ENCODE results near the gene ZNF496.

Gene ZNF496

DNA sequence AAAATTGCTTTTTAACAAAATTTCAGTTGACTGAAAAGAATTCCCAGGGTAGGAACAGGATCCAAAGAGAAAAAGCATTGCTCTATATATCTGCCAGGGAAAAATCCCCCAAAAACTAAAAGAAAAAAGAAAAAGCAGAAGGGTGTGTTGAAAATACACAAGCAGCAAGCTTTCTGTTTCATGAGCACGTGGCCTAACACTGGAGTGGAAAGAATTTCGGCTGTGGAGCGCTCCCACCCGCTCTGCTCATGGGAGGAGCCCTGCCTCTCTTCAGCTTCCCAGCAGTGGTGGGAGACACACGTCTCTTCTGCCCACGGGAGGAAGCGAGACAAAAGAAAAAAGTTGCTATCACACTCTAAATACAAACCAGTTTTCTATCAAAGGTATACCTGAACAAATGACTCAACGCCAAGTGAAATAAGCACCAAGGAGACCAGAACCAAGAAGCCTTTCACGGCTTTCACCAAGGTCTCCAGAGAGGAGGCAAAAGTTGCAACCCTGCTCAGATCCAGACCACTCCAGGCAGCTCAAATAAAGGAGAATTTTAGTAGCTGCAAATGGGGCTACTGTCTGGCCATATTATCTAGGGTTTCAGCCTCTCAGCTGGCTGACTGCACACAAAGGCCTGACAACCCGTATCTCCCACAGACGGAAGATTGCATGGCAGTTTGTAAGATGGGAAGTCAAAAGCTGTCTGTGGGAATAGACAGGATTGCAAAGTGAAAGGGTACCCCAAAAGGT lies 29.5 kb upstream of the ZNF496 start:
- Histone ChIP-seq H4K5ac (ENCODE audit: low read length) (no peak overlapping the region), H3K18ac (ENCODE audit: low read length) (no peak overlapping the region), H3K79me2 (ENCODE audit: control insufficient read depth, insufficient read depth, low read length) (no peaks in the 10 kb centered on the region), H2BK15ac (replicated peaks; ENCODE audit: low read depth) (no peak overlapping the region), H4K8ac (ENCODE audit: low read depth, low read length) (no peak overlapping the region), H3K4me3 (ENCODE audit: low read length) (no peak overlapping the region), H3K4ac (ENCODE audit: low read depth, low read length) (no peak overlapping the region), H2BK5ac (ENCODE audit: low read length) (no peak overlapping the region), H3K4me1 (ENCODE audit: control insufficient read depth, low read depth, low read length) (peaks cover 9% of the 10 kb centered on the region), H2BK120ac (ENCODE audit: low read depth, low read length) (no peak overlapping the region), H3K27ac (ENCODE audit: low read depth, low read length) (no peak overlapping the region), H3K56ac (ENCODE audit: low read length) (peak overlapping the region; percentile 56), H3K36me3 (ENCODE audit: control insufficient read depth, insufficient read depth, low read length) (no peaks in the 10 kb centered on the region), H3K27me3 (ENCODE audit: insufficient read depth, low read length, poor library complexity) (no peaks in the 10 kb centered on the region), H3K4me2 (ENCODE audit: low read length) (no peak overlapping the region), H3K9ac (ENCODE audit: low read length) (no peak overlapping the region), H3K23ac (ENCODE audit: low read length) (no peak overlapping the region), H2AK5ac (ENCODE audit: low read length) (no peak overlapping the region), H3K79me1 (ENCODE audit: low read length) (no peaks in the 10 kb centered on the region)
- no peak for DNase-seq
- no CpG with 5 or more reads among the region's 11 CpGs for WGBS (ENCODE audit: extremely low coverage, insufficient coverage, low lambda C conversion rate)

DNA sequence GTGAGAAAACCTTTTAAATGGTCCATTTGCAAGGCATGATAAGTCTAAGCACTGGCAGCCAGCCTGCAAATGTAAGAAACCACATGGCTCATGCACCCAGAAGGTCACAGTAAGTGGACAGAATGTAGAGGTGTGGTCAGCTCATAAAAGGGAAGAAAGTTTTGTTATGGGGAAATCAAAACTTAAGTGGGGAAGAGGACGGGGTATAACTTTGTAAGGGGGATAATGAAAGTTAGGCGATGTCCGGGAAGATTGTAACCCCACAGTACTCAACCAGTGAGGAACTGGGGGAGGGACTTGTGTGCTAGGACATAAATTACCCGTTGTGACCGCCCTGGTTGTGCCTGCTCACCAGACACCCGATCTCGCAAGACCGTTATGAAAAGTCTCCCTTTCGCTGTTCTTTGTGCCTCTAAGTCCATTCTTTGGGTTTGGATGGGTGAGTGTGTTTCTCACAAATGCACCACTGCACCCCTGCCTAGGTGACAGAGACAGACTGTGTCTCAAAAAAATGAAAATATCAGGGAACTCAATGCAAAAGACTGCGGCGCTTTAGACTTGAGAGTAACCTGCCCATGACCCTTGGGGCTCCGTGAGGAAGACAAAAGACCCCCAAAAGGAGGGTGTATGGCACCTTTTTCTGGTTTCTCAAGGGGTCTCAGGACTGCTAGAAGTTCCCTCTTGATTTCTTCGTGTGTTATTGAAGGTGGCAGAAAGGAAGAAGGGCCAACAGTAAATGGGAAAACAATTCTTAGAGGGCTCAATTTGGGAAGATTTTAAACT lies 28.6 kb upstream of the ZNF496 start:
- no peak overlapping the region for H3K4ac ChIP-seq (ENCODE audit: low read depth, low read length)
- peaks cover 9% of the 10 kb centered on the region for H3K4me1 ChIP-seq (ENCODE audit: control insufficient read depth, low read depth, low read length)
- no peaks in the 10 kb centered on the region for H3K36me3 ChIP-seq (ENCODE audit: control insufficient read depth, insufficient read depth, low read length)
- H3K4me3 ChIP-seq (ENCODE audit: low read length) = no peak overlapping the region
- H3K27ac ChIP-seq (ENCODE audit: low read depth, low read length) = no peak overlapping the region
- H3K18ac ChIP-seq (ENCODE audit: low read length) = no peak overlapping the region
- no peak for DNase-seq
- no peak overlapping the region for H2BK5ac ChIP-seq (ENCODE audit: low read length)
- H2BK15ac ChIP-seq (replicated peaks; ENCODE audit: low read depth) = no peak overlapping the region
- no peak overlapping the region for H3K4me2 ChIP-seq (ENCODE audit: low read length)
- H3K23ac ChIP-seq (ENCODE audit: low read length) = no peak overlapping the region
- H3K56ac ChIP-seq (ENCODE audit: low read length) = no peak overlapping the region
- peak overlapping the region; percentile 14 for H4K8ac ChIP-seq (ENCODE audit: low read depth, low read length)
- H3K79me1 ChIP-seq (ENCODE audit: low read length) = no peaks in the 10 kb centered on the region
- no peak overlapping the region for H4K5ac ChIP-seq (ENCODE audit: low read length)
- H3K27me3 ChIP-seq (ENCODE audit: insufficient read depth, low read length, poor library complexity) = no peaks in the 10 kb centered on the region
- no peak overlapping the region for H2BK120ac ChIP-seq (ENCODE audit: low read depth, low read length)
- no CpG with 5 or more reads among the region's 13 CpGs for WGBS (ENCODE audit: extremely low coverage, insufficient coverage, low lambda C conversion rate)
- H2AK5ac ChIP-seq (ENCODE audit: low read length) = no peak overlapping the region
- H3K9ac ChIP-seq (ENCODE audit: low read length) = no peak overlapping the region
- no peaks in the 10 kb centered on the region for H3K79me2 ChIP-seq (ENCODE audit: control insufficient read depth, insufficient read depth, low read length)

DNA sequence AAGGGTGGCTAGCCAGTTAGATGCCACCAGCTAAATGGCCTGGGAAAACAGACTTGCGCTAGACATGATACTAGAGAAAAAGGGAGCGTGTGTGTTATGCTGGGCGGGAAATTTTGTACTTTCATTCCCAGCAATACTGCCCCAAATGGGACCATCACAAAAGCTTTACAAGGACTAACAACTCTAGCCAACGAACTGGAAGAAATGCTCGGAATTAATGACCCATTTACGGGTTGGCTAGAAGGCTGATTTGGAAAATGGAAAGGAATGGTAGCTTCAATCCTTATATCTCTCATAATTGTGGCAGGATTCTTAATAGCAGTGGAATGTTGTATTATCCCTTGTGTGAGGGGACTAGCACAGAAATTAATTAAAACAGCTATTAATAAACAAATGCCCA lies 27.9 kb upstream of the ZNF496 start:
- Histone ChIP-seq H2BK15ac (replicated peaks; ENCODE audit: low read depth) (no peak overlapping the region), H3K79me2 (ENCODE audit: control insufficient read depth, insufficient read depth, low read length) (no peaks in the 10 kb centered on the region), H3K79me1 (ENCODE audit: low read length) (no peaks in the 10 kb centered on the region), H3K9ac (ENCODE audit: low read length) (no peak overlapping the region), H2AK5ac (ENCODE audit: low read length) (no peak overlapping the region), H2BK5ac (ENCODE audit: low read length) (no peak overlapping the region), H3K23ac (ENCODE audit: low read length) (no peak overlapping the region), H4K5ac (ENCODE audit: low read length) (no peak overlapping the region), H3K27ac (ENCODE audit: low read depth, low read length) (no peak overlapping the region), H3K4me3 (ENCODE audit: low read length) (no peak overlapping the region), H3K4ac (ENCODE audit: low read depth, low read length) (no peak overlapping the region), H3K36me3 (ENCODE audit: control insufficient read depth, insufficient read depth, low read length) (no peaks in the 10 kb centered on the region), H2BK120ac (ENCODE audit: low read depth, low read length) (no peak overlapping the region), H3K56ac (ENCODE audit: low read length) (no peak overlapping the region), H3K18ac (ENCODE audit: low read length) (no peak overlapping the region), H3K4me1 (ENCODE audit: control insufficient read depth, low read depth, low read length) (peaks cover 9% of the 10 kb centered on the region), H4K8ac (ENCODE audit: low read depth, low read length) (no peak overlapping the region), H3K4me2 (ENCODE audit: low read length) (no peak overlapping the region), H3K27me3 (ENCODE audit: insufficient read depth, low read length, poor library complexity) (no peaks in the 10 kb centered on the region)
- no CpG with 5 or more reads among the region's 6 CpGs for WGBS (ENCODE audit: extremely low coverage, insufficient coverage, low lambda C conversion rate)
- no peak for DNase-seq

DNA sequence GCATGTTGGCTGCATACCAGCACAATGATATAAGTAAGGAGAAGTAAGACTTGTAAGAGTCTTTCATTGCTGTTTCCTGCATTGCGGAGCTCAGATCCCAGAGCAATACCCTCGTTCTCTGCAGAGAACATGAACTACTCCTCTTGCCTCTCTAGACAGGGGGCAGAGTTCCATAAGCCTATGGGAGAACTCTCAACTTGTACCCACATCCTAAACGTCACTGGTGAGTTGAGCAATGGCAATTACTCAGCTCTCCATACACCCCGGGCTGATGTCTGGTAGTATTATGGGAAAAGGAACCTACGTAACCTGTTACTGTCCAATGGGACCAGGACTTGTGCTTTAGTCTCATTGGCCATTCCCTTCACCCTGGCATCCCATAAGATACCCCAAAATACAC lies 27.3 kb upstream of the ZNF496 start:
- H3K4me2 ChIP-seq (ENCODE audit: low read length) = no peak overlapping the region
- H3K79me1 ChIP-seq (ENCODE audit: low read length) = no peaks in the 10 kb centered on the region
- H3K9ac ChIP-seq (ENCODE audit: low read length) = no peak overlapping the region
- H4K5ac ChIP-seq (ENCODE audit: low read length) = no peak overlapping the region
- H3K4me1 ChIP-seq (ENCODE audit: control insufficient read depth, low read depth, low read length) = peaks cover 9% of the 10 kb centered on the region
- H3K4ac ChIP-seq (ENCODE audit: low read depth, low read length) = no peak overlapping the region
- no peak overlapping the region for H3K4me3 ChIP-seq (ENCODE audit: low read length)
- no peak overlapping the region for H2AK5ac ChIP-seq (ENCODE audit: low read length)
- H2BK5ac ChIP-seq (ENCODE audit: low read length) = no peak overlapping the region
- no peak overlapping the region for H4K8ac ChIP-seq (ENCODE audit: low read depth, low read length)
- H3K23ac ChIP-seq (ENCODE audit: low read length) = no peak overlapping the region
- H3K36me3 ChIP-seq (ENCODE audit: control insufficient read depth, insufficient read depth, low read length) = no peaks in the 10 kb centered on the region
- H2BK15ac ChIP-seq (replicated peaks; ENCODE audit: low read depth) = no peak overlapping the region
- H2BK120ac ChIP-seq (ENCODE audit: low read depth, low read length) = no peak overlapping the region
- H3K27me3 ChIP-seq (ENCODE audit: insufficient read depth, low read length, poor library complexity) = no peaks in the 10 kb centered on the region
- no peak overlapping the region for H3K56ac ChIP-seq (ENCODE audit: low read length)
- WGBS (ENCODE audit: extremely low coverage, insufficient coverage, low lambda C conversion rate) = no CpG with 5 or more reads among the region's 5 CpGs
- H3K18ac ChIP-seq (ENCODE audit: low read length) = no peak overlapping the region
- no peak for DNase-seq
- H3K79me2 ChIP-seq (ENCODE audit: control insufficient read depth, insufficient read depth, low read length) = no peaks in the 10 kb centered on the region
- H3K27ac ChIP-seq (ENCODE audit: low read depth, low read length) = no peak overlapping the region

DNA sequence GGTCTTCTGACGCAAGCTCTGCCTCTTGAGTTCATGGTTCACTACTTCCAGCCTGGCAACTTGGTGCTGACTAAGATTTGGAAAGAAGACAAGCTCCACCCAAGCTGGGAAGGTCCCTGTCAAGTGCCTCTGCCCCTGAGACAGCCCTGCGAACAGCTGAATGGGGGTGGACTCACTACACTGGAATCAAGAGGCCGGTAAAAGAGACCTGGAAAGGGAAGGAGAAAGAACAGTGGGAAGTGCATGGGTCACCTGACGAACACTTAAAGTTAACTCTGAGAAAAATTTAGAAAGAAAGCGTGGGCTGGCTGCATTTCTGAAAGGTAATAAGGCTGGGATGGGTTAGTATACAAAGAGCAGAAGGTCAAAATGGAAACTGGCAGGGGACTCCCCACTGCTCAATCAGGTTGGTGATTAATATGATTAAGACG lies 26.1 kb upstream of the ZNF496 start:
- no peak overlapping the region for H3K27ac ChIP-seq (ENCODE audit: low read depth, low read length)
- H3K23ac ChIP-seq (ENCODE audit: low read length) = no peak overlapping the region
- H4K8ac ChIP-seq (ENCODE audit: low read depth, low read length) = no peak overlapping the region
- H3K79me1 ChIP-seq (ENCODE audit: low read length) = no peaks in the 10 kb centered on the region
- H3K27me3 ChIP-seq (ENCODE audit: insufficient read depth, low read length, poor library complexity) = no peaks in the 10 kb centered on the region
- no peak overlapping the region for H3K56ac ChIP-seq (ENCODE audit: low read length)
- no peak overlapping the region for H2BK5ac ChIP-seq (ENCODE audit: low read length)
- H3K4me1 ChIP-seq (ENCODE audit: control insufficient read depth, low read depth, low read length) = peaks cover 9% of the 10 kb centered on the region
- no peak overlapping the region for H2BK15ac ChIP-seq (replicated peaks; ENCODE audit: low read depth)
- no peak overlapping the region for H2AK5ac ChIP-seq (ENCODE audit: low read length)
- H3K4ac ChIP-seq (ENCODE audit: low read depth, low read length) = no peak overlapping the region
- no peak overlapping the region for H3K4me2 ChIP-seq (ENCODE audit: low read length)
- H3K79me2 ChIP-seq (ENCODE audit: control insufficient read depth, insufficient read depth, low read length) = no peaks in the 10 kb centered on the region
- H3K18ac ChIP-seq (ENCODE audit: low read length) = peak overlapping the region; percentile 60
- no peak overlapping the region for H2BK120ac ChIP-seq (ENCODE audit: low read depth, low read length)
- WGBS (ENCODE audit: extremely low coverage, insufficient coverage, low lambda C conversion rate) = no CpG with 5 or more reads among the region's 6 CpGs
- H3K4me3 ChIP-seq (ENCODE audit: low read length) = no peak overlapping the region
- no peak overlapping the region for H4K5ac ChIP-seq (ENCODE audit: low read length)
- H3K9ac ChIP-seq (ENCODE audit: low read length) = no peak overlapping the region
- no peaks in the 10 kb centered on the region for H3K36me3 ChIP-seq (ENCODE audit: control insufficient read depth, insufficient read depth, low read length)
- peak; percentile 51 for DNase-seq

All from mesendoderm (in vitro differentiated cells).